HCT116 (cell line): Measurements from ENCODE around the gene RBM33. TPM values are rescaled to one million over a fixed set of nuclear protein-coding genes. Genes with fewer than 3 reads are reported as not detected.

Source experiments
- ATAC-seq: fragments of 200-7000 bp; cut with Tn5 transposase; 2 replicates; pipeline ENCODE4 v1.9.1; 2020; ENCODE audit warnings: mild to moderate bottlenecking, moderate library complexity
- BruUV-seq: library from RNA; stranded (reverse); fragments of 400-500 nt; replicated peaks from 2 replicates; lab custom pipeline; 2021; lab: Mats Ljungman, UMichigan
- CTCF ChIA-PET: fragments of 300-600 bp; sonication (Branson Sonifier 250); formaldehyde crosslinking; loops from one replicate; lab custom pipeline; 2021; ENCODE audit warnings: antibody characterized with exemption; lab: Charles Lee
- POLR2A ChIA-PET: fragments of 300-600, 350-600 bp; sonication (Branson Sonifier 250); formaldehyde crosslinking; loops from one replicate; lab custom pipeline; 2021; ENCODE audit warnings: antibody characterized with exemption; lab: Charles Lee
- RAD21 ChIA-PET, 2 experiments: fragments of 300-600 bp; sonication (Branson Sonifier 250); formaldehyde crosslinking; loops; one replicate each; lab custom pipeline; 2023; ENCODE audit warnings: low total read pairs in 2 of 2; ENCODE audit not compliant: uncharacterized antibody in 2 of 2, unreplicated experiment in 2 of 2, low non-redundant PET in 1 of 2; lab: Charles Lee
- DNase-seq: peaks from one replicate; pipeline ENCODE4 v3.0.0-alpha.2; 2010; ENCODE audit warnings: low read depth, low spot score
- H2AFZ ChIP-seq: fragments of 200-600 bp; shearing (Covaris generic), sonication (generic); 2 replicates; pipeline ENCODE4 v1.6.1; 2017; ENCODE audit warnings: low read depth, mixed run types, mixed read lengths, antibody characterized with exemption, low read length; ENCODE audit not compliant: poor library complexity, severe bottlenecking
- H3K27ac ChIP-seq: 2 replicates; pipeline ENCODE4 v1.5.1; 2012; ENCODE audit warnings: low read depth, low read length
- H3K27me3 ChIP-seq: fragments of 200-600 bp; sonication (generic); 2 replicates; pipeline ENCODE4 v1.6.1; 2016; ENCODE audit warnings: mixed run types, low read length, mixed read lengths; ENCODE audit not compliant: insufficient read depth
- H3K36me3 ChIP-seq, 2 experiments: fragments of 200-500 bp in 1 of 2; fragments of 200-600 bp in 1 of 2; sonication (Bioruptor generic) in 1 of 2; sonication (generic) in 1 of 2; 2 replicates each; pipeline versions ENCODE4 v1.5.1 to v1.6.1; 2014 to 2016; ENCODE audit warnings: low read length in 2 of 2, inconsistent platforms in 1 of 2, mixed read lengths in 1 of 2, mixed run types in 1 of 2; ENCODE audit not compliant: insufficient read depth in 2 of 2, control insufficient read depth in 1 of 2
- H3K4me1 ChIP-seq, 2 experiments: fragments of 200-600 bp in 1 of 2; sonication (generic) in 1 of 2; 2 replicates each; pipeline versions ENCODE4 v1.5.1 to v1.6.1; 2012 to 2017; ENCODE audit warnings: low read length in 2 of 2, inconsistent platforms in 1 of 2, mild to moderate bottlenecking in 1 of 2, mixed read lengths in 1 of 2, mixed run types in 1 of 2, moderate library complexity in 1 of 2; ENCODE audit not compliant: insufficient read depth in 2 of 2, control insufficient read depth in 1 of 2
- H3K4me2 ChIP-seq: fragments of 200-600 bp; sonication (generic); 2 replicates; pipeline ENCODE4 v1.6.1; 2017; ENCODE audit warnings: mixed run types, low read length, mixed read lengths
- H3K4me3 ChIP-seq, 2 experiments: fragments of 200-600 bp in 1 of 2; sonication (generic) in 1 of 2; replicated peaks in 1 of 2; 2 replicates each; pipeline ENCODE4 v1.5.1; 2011 to 2016; ENCODE audit warnings: low read length in 2 of 2, control low read depth in 1 of 2, low read depth in 1 of 2, mild to moderate bottlenecking in 1 of 2, mixed read lengths in 1 of 2, mixed run types in 1 of 2
- H3K79me2 ChIP-seq: fragments of 200-600 bp; sonication (generic); 2 replicates; pipeline ENCODE4 v1.6.1; 2017; ENCODE audit warnings: mild to moderate bottlenecking, mixed run types, low read length, moderate library complexity, mixed read lengths; ENCODE audit not compliant: insufficient read depth
- H3K9ac ChIP-seq: fragments of 200-600 bp; sonication (generic); 2 replicates; pipeline ENCODE4 v1.6.1; 2016; ENCODE audit warnings: low read length, mixed read lengths
- H3K9me2 ChIP-seq: fragments of 200-600 bp; sonication (generic), shearing (Covaris generic); 2 replicates; pipeline ENCODE4 v1.6.1; 2017; ENCODE audit warnings: mixed run types, mild to moderate bottlenecking, moderate library complexity; ENCODE audit not compliant: insufficient read depth
- H3K9me3 ChIP-seq, 2 experiments: fragments of 200-500 bp in 1 of 2; fragments of 200-600 bp in 1 of 2; sonication (Bioruptor generic) in 1 of 2; sonication (generic) in 1 of 2; 2 replicates each; pipeline ENCODE4 v1.6.1; 2014 to 2017; ENCODE audit warnings: low read length in 2 of 2, mixed read lengths in 2 of 2, inconsistent platforms in 1 of 2, low read depth in 1 of 2, mild to moderate bottlenecking in 1 of 2, mixed run types in 1 of 2, moderate library complexity in 1 of 2; ENCODE audit not compliant: control insufficient read depth in 1 of 2, insufficient read depth in 1 of 2
- H4K20me1 ChIP-seq: fragments of 200-600 bp; sonication (generic), shearing (Covaris generic); 2 replicates; pipeline ENCODE4 v1.6.1; 2017; ENCODE audit warnings: mixed run types, mild to moderate bottlenecking, moderate library complexity; ENCODE audit not compliant: insufficient read depth
- CBX3 ChIP-seq: IDR thresholded peaks from 2 replicates; pipeline ENCODE4 v1.6.1; 2012; ENCODE audit warnings: low read depth
- FOSL1 ChIP-seq: IDR thresholded peaks from 2 replicates; pipeline ENCODE4 v1.6.1; 2012; ENCODE audit warnings: low read depth
- REST ChIP-seq: IDR thresholded peaks from 2 replicates; pipeline ENCODE4 v1.6.1; 2012; ENCODE audit warnings: low read depth
- SIN3A ChIP-seq: IDR thresholded peaks from 2 replicates; pipeline ENCODE4 v1.6.1; 2012; ENCODE audit warnings: low read depth
- ZNF274 ChIP-seq: fragments of 200-500 bp; sonication (Bioruptor generic); IDR thresholded peaks from 2 replicates; pipeline ENCODE4 v1.6.1; 2014; ENCODE audit warnings: mild to moderate bottlenecking, low read depth, low read length, inconsistent platforms
- intact Hi-C: fragments of 100-400 bp; cut with micrococcal nuclease; formaldehyde crosslinking; loops from 2 replicates; pipeline ENCODE4 v1.10.0; 2022
- total RNA-seq: library from RNA; stranded (reverse); gene quantifications from one replicate; pipeline ENCODE4 v1.2.1, GENCODE V29; 2021; ENCODE audit not compliant: unreplicated experiment

RBM33 gene
- total RNA-seq, 1 experiment from 2014 or later, result 64.3 TPM

- Histone ChIP-seq H2AFZ (no peak overlapping the region), H3K27ac (no peak overlapping the region), H4K20me1 (no peaks in the 10 kb centered on the region), H3K4me3 (no peak overlapping the region), H3K27me3 (no peaks in the 10 kb centered on the region), H3K4me1 (no peaks in the 10 kb centered on the region), H3K9ac (no peak overlapping the region), H3K9me3 (no peaks in the 10 kb centered on the region), H3K4me2 (no peak overlapping the region), H3K79me2 (no peaks in the 10 kb centered on the region), H3K9me2 (no peaks in the 10 kb centered on the region), H3K36me3 (no peaks in the 10 kb centered on the region)
- DNase-seq (no peak), ATAC-seq (no peak)
- intact Hi-C loops, result no loop called here
- ChIA-PET POLR2A (no interaction called here), RAD21 (no interaction called here), CTCF (no interaction called here)
- no peak for TF ChIP-seq REST
- no TSS peak for BruUV-seq
Measured at GRCh38 chr7:155788616-155789000, 144.1 kb downstream of the RBM33 start.

- ChIA-PET CTCF (no interaction called here), POLR2A (no interaction called here), RAD21 (no interaction called here)
- no TSS peak for BruUV-seq
- Histone ChIP-seq H3K4me3 (no peak overlapping the region), H4K20me1 (no peaks in the 10 kb centered on the region), H3K4me1 (no peaks in the 10 kb centered on the region), H3K27me3 (no peaks in the 10 kb centered on the region), H3K27ac (no peak overlapping the region), H3K79me2 (no peaks in the 10 kb centered on the region), H3K36me3 (no peaks in the 10 kb centered on the region), H3K9me2 (no peaks in the 10 kb centered on the region), H2AFZ (no peak overlapping the region), H3K9me3 (no peaks in the 10 kb centered on the region), H3K4me2 (no peak overlapping the region), H3K9ac (no peak overlapping the region)
- ATAC-seq, result 0 out of 2 replicates have a peak, but pooled peaks have one; percentile 13
- no peak for TF ChIP-seq ZNF274
- no peak for TF ChIP-seq CBX3
- no peak for TF ChIP-seq FOSL1
- no peak for TF ChIP-seq REST
- no peak for TF ChIP-seq SIN3A
- DNase-seq, result no peak
- intact Hi-C loops, result no loop called here
Measured at GRCh38 chr7:155789001-155789725, 144.7 kb downstream of the RBM33 start.
